OCI-LY7 (cell line): Measurements from ENCODE around the gene SLC24A4.

Experiments used
- CTCF ChIP-seq: fragments of 200-600 bp; sonication (generic); conservative IDR thresholded peaks from 2 replicates; pipeline ENCODE4 v1.5.1; 2014; ENCODE audit warnings: mild to moderate bottlenecking, antibody characterized with exemption, low read length, moderate library complexity, mixed read lengths
- EZH2phosphoT487 ChIP-seq: fragments of 200-600 bp; sonication (generic); IDR thresholded peaks from 2 replicates; pipeline ENCODE4 v1.6.1; 2018; ENCODE audit warnings: low read depth, borderline replicate concordance, mild to moderate bottlenecking, mixed run types, antibody characterized with exemption, low read length, moderate library complexity, mixed read lengths

GRCh38 chr14:92505826-92506225 lies 182.9 kb downstream of the SLC24A4 start:
- TF ChIP-seq CTCF (no peak), EZH2phosphoT487 (no peak)
